ENCODE data around the gene RUNX1.

The RUNX1 gene

DNA sequence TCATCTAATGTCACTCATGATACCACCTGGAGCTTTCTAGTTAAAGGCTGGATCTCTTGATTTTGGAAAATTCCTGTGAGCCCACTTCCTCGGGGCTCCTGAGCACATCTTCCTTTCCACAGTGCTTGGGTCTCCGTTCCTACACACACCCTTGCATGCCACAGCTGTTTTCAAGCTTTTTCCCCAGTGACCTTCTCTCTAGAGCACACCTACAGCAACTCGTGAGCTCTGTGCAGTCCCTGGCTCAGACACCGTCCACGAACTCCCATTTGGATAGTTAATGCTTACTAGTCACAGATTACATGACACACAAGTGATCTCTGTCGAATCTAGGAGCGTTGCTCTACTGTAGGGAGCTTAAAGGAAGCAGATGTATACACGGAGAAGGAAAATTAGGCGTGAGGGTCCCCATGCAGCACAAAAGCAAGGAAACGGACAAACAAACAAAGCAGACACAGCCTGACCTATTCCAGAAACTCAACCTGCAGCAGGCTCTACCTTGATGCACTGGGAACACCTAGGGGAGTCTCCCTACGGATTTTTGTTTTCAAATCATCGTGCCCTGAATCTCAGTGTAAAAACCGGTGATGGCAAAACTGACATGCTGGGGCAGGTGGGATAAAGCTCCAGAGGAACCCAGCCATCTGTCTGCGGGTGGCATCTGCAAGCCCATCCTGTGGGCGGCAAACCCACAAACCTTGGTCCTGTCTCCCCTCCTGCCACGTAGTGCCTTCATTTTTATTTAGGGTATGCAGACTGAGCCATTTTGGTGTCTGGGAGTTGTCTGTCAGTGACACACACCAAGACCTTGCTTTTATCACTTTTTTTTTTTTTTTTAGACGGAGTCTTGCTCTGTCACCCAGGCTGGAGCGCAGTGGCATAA is 177.8 kb downstream of the RUNX1 start:
- no peak for DNase-seq

DNA sequence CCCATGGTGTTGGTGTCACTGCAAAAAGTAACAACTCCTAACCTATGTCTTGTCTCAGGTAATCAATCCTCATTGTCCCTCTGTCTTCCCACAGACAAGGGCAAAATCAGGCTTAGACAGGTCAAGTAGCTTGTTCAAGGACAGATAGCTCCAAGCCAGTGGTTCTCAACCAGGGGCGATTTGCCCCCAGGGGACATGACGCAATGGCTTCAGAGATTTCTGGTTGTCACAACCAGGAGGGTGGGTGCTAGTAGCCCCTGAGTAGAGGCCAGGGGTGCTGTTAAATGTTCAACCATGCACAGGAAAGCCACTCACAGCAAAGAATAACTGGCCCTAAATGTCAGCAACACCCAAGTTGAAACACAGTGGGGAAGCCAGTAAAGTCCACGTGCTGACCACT is 178.9 kb downstream of the RUNX1 start:
- no peak for DNase-seq

DNA sequence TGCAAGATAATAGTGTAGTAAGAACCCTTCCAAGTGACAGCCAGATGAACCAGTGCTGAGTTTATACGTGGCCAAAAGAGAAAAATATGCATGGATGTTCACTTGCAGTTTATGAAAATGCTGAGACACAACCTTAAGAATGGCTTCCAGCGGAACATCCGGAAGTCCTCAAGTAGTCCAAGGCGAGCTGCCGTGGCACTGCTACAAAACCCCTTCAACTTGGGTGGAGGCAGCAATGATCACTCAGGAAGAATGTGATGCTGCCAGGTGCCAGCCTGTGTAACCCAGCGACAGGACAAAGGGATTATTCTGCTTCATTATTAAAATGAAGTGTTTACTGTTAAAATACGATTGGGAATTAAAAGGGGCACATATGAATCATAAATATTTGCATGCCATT is 179.6 kb downstream of the RUNX1 start:
- DNase-seq = no peak

DNA sequence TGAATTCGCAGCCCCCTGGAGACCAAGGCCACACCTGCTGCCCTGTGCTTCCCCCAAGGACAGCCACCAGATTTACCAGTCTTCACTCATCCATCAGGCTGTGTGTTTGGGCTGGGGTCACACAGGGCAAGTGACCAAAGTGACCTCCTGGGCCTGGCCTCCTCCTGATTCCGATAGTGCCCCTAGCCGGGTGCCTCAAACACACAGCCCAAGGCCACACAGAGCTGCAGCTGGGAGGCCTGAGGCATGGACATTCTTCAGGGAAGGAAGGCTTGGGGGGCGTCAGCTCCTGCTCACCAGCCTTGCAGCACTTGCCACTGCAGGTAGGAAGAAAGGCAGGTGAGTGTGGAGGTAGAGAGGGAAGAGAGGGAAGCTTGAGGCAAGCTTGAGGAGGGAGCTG is 181.3 kb downstream of the RUNX1 start:
- no peak for DNase-seq

DNA sequence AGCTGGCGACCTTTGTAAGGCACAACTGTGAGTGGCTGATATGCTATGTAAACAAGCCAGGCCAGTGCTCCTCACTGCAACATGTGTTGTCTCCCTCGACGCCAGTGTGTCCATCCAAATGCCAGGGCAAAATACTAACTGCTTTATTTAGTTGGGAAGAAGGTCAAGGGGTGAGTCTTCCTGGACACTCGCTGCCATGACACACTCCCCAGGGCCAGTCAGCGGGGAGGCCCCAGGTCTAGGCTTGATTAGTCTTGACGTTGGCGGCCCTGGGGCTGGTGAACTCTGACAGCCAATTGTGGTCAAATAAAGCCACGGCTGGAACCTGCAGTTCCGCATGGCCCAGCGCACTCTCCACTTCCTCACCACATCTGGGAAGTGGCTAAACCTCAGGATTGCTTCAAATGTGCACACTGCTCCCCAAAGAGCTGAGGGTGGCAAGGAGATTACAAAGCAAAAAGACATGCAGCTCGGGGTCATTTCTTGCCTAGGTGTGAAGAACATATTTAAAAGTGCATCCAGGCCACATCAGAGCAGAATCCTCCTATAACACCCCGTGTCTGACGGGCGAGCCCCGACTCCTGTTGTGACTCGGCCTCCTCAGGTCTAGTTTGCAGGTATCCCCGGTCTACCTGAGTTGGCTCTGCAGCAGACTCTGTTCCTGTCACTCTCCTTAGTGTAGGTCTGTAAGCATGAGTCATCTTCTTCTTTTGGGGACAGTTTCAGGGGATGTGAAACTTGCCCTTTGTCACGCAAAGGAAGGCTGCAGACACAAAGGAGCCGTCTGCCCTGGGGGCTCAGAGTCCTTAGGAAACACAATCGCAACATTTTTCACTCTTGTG is 183.5 kb downstream of the RUNX1 start:
- no peak for DNase-seq

DNA sequence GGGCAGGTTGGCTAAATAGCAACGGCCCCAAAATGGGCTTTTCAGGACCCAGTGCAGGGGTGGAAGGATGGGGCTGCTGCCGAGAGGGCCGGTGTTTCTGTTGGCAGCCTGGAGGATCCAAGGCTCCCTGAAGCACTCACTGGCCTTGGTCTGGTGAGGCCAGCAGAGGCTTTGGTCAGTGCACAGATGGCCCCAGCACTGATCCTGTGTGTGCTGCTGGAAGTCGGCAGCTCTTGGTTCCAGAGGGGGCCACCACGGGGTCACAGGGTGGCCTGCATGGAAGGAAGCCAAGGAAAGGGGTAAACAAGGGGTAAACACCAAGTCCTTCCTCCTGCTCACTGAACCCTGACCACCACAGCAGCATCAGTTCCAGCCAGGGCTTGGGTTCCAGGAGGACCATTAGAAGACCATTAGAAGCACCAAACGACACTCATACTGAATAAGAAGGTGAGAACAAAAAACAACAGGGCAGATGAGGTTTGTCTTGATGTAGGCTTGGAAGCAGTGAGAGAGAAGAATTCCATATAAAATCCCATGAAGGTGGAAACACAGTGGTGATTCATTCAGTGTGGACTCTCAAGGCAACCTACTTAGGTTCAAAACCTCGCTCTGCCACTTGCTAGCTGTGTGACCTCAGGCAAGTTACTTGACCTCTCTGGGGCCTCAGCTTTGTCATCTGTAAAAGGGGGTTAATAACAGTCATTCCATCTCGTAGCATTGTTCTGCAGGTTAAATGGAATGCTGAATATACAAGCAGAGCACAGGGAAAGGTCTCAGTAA is 184.5 kb downstream of the RUNX1 start:
- DNase-seq = no peak

DNA sequence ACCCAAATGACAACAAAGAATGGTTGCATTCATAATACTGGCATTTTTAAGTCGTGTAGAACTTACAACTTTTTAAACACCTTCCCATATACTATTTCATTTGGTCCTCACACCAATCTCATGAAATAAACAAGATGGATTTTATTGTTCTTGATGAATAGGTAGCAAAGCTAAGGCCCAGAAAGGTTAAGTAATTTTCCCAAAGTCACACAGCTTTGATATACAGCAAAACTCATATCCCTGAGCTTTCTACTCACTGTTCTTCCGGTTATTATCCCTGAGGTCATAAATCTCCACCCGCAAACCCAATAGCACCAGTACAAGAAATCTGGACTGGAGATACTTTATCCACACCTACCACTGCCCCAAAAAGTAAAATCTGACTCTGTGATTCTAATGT is 186.2 kb downstream of the RUNX1 start:
- DNase-seq = no peak

DNA sequence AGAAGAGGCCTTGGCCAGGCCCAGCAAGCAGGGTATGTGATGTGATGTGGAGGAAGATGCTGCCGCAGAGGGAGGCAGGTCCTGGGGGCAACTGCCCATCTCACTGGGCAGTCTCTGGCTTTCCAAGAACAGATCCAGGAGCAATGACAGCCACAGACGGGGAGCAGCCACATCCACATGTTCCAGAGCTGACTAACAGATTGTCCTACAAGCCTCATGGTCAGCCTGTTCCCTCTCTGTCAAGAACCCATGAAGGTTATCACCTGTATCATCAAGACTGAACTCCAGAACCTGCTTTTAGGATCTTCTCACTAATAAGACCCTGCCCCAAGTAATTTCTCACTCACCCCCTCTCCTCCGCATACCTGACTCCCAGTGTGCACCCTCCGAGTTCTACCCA is 187.8 kb downstream of the RUNX1 start:
- no peak for DNase-seq

DNA sequence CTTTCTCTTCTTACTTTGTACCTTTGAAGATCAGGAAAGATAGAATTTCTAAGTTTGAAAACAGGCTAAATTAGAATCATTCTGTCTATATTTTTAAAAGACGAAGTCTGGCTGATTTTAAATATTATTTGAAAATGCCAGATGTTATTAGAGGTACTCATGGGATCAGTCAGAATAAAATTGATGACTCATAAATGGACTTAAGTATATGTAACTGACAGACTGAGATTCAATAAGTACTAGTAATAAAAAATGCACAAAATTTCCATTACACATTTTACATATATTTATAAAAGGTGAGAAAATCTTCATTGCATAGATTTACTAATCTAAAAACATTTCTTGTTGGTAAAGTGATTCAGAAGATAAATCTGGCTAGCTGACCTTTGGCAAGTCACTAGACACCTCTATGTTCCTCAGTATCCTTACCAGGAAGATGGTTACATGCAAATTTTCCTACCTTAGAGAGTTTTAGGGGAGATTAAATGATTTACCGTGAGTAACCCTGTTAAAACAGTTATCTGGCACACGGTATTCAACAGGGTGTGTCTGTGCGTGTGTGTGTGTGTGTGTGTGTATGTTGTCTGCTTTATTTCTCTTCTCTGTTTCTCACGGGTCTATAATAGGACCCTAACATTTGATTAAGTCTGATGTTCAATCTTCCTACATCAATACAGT is 189.0 kb downstream of the RUNX1 start:
- no peak for DNase-seq

DNA sequence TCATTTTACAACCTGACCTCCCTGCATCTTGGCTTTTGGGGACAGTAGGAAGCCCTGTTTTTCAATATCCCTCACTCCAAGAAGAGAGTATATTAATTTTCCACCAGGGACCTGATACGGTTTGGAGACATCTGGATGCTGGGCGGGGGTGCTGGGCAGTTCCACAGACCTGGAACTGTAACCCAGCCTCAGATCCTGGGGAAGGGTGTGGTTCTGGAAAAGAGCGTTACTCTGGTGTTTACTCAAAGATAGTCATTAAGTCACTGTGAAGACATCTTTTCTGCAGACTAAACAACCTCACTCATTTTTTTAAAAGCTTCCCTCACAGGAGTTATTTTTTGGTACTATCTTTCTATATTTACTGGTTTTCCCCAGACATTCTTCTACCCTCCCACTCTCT is 190.5 kb downstream of the RUNX1 start:
- no peak for DNase-seq

DNA sequence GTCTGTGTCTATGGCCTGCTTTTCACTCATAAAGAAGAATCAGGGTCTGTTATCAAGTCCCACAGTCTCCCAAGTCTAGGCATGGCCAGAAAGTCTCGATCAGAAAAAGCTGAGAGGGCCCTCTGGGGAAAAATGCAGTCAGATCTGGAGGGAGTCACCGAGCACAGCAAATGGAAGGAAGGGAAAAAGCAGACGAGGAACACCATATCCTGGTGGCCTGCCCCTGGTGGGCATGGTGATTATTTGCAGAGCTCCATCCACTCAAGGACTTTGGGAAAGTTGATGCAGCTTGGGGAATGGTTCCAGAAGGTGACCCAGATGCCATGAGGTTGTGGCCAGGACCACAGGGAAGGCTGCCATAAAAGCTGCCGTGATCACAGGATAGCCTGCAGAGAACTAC is 191.2 kb downstream of the RUNX1 start:
- DNase-seq = no peak

DNA sequence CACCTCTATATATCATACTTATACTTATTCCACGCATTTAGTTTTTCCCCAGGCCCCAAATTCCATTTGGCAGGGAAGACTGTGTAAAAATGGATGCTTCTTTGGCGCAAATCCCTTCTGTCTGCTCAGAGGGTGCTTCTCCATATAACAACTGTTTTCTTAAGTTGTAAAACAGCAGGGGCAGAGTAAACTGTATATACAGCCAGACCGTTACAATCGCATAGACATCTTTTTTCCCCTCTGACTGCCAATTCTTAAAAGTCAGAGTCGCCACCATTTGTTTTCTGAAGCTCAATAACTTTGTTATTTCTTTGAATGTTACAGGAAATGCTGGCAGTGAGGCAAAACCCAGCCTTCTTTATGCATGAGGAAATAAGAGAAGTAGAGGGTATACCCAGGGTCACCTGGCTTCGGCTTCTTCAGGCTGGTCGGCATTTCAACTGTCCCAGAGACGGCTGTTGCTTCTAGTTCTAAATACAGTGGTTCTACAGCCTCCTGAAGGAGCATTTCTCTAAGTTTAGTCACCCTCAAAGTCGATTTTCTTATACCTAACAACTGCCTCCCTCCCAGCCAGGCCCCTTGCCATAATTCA is 191.9 kb downstream of the RUNX1 start:
- no peak for DNase-seq

DNA sequence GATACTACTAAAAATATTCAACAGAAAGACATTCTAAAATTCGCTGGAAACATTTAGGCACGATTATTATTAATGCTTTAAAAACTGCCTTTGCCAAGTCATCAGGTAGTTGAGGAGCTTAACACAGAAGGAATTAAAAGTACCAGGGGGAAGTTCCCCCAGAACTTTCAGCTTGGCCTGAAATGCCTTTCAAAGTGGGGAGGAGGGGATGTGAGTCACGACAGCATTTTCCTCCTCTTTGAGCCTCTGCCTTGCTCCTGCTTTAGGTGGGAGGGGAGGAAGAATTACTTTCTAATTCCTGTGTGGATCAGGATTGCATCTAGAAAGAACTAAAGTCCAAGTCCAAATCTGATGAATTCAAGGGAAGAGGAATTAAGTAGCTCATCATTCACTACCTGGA is 196.7 kb downstream of the RUNX1 start:
- DNase-seq = no peak

DNA sequence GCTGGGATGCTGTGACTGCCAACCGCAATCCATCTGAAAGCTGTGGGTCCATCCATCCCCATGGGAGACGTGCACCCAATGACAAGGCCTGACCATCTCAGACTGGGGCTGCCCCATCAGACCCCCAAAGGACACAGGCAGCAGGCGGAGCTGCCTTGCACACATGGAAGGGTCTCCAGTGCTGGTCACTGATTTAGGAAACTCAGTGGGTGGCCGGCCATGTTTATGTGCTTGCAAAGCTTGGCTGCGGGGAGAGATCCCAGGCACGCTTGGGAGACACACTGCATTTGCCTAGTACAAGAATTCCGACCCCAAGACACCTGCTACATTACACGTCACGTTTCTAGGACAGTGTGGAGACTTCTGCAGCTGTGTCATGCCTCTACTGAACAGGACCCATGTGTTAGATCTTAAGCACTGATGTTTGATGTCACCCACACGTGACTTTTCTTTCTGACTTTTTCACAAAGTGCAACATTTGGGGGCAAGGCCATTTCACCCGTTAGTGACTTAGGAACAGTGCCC is 198.9 kb downstream of the RUNX1 start:
- no peak for DNase-seq

DNA sequence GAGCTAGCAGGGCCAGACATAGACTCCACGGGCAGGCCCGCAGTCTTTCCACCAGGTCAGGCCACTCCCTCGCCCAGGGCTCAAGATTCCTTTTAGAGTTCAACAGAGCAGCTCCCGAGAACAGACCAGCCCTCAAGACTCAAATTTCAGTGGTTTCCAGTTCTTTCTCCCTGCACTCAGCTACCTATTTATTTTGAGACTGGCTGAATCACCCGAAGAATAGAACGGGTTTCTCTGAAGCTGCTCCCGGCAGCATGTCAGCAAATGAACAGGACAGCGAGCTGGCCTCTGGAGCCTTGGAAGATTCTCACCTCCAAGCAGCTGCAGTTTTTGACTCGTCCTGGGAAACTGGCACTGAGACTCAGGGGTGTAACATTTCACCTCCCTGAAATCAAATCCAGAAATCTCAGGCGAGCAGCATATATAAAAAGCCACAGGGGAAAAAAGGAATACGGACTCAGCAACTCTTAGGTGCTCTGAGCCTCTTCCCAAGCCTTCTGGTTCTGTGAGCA is 202.4 kb downstream of the RUNX1 start:
- peak; percentile 36 for DNase-seq

DNA sequence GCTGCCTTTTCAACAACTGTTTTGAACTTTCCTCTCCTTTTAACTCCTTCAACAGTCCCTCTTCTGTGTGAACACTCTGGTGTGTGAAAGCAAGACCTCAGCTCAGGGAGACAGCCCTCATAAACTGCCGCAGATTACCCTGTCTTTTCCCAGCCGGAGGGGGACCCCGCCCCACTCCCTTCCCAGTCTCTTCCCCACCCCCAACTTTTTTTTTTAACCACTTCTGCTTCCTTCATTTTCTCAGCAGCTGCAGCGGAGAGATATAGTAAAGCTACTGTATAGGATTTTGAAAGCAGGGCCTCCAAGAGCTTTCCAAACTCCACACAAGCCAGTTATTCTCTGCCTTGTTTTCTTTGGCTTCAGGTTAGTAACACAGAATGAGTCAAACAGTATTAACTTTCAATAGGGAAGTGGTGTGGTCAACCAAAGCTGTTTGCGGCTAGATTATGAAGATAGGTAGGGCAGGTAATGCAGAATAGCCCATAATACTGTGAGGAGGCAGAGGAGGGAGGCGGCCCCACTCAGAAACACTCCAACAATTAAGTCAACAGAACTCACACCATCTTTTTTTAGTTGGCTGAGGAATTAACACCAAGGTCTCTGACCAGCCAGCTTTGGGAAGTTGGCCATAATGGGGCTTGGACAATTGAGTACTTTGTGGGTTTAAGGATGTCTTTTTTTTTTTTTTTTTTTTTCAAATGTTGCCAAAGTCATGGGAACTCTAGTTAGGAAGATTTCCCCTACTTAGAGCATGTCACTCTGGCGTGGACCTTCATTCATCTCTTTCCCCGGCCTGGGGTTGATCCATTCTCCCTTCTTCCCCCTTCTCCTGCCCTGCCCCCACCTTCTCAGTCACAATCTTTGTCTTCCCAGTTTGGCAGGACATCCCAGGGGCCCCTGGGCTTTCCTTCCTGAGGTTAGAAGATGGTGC is 203.3 kb downstream of the RUNX1 start:
- DNase-seq = peak; percentile 50

DNA sequence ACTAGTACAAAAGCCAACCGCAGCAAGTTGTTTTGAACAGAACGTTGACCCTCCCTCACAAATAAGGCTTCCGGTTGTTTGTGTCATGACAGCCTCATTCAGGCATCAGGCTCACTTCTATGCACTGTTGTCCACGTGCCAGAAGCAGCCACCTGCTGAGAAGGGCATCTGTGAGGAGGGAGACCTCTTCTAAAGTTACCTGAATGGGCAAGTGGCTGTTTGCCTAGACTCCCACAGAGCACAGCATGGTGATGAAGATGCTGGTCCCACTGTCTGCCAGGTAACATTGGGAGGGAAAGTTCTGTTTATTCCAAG is 204.2 kb downstream of the RUNX1 start:
- no peak for DNase-seq

DNA sequence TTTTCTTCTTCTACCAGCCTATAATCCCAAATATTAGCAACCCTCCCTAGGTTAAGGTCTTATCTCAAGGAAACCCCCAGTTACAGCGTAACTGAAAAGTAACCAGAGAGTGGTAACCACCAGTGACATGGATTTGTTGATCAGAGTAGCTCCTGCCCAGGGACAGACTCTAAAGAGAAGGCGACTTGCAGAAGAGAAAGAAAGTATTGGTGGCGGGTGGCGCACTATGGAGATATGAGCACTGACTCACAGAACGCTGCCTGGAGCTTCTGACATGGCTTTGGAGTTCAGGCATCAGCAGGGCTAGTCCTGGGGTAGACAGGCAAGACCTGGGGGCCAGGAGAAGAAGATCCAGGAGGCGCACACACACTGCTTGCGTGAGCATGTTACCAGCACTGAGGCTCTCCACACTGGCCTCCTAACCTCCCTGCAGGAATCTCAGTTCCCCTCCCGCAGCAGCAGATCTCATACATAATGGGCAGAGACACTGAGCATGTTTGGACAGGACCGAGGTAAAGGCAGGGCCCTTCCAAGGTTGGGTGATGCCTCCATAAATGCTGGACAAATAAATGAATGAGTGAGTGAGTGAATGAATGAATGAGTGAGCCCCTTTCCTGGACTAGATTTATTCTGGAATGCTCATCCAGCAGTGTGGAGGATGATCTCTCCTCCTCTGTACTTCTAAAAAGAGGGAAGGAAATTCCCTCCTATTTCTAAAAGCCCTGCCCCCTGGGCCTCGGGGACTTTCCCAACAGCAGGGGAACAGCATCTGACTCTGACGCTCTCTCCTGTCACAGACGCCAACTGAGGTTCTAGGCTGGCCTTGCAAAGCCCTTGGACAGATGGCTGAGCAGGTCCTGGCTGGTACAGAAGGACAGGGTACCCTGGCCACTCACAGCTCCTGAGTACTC is 204.8 kb downstream of the RUNX1 start:
- DNase-seq = no peak

DNA sequence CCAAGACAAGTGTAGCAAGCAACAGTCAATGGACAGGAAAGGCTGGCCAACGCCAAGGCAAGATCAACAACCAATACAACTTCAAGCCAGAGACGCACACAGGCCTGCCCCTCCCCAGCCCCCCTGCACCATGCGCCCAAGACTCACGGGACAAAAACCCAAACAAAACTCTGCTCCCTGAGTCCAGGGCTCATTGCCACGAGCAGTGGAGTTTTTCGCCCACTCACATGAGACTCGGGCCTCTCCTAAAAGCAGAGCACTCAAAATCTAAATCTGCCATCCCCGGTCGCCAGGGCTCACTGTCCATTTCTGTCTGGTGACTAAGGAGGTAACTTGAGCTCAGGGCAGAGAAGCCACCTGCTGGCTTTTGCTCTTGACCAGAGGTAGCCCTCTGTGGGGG is 205.5 kb downstream of the RUNX1 start:
- no peak for DNase-seq

DNA sequence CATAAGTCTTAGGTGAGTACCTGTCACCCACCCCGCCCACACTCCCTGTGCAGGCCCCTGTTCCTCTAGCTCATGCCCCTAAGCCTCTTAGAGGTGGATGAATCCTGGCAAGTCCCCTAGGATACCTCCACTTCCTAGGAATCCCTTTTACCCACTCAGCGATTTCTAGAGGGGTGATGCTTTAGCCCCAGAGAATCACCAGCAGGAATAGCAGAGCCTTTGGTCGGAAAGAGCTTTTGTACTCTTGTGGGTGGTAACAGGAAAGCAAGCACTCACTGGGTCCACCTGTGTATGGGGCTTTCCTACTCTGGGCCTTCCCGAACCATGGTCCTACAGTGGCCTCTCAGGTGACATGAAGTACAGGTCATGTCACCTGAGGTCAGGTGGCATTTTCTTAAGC is 207.9 kb downstream of the RUNX1 start:
- DNase-seq = no peak

Data from eye (tissue), 1 donor.